Activated T-helper 2 cell treated with anti-CD3 and anti-CD28 coated beads, Interferon-gamma antibody, Interleukin-2, Interleukin-4, amounts not matched to agents 10 μg/mL and 5 μg/mL and 100 μg/mL, durations not matched to agents 14 hours and 24 hours and 36 hours (primary cell): ENCODE measurements around the gene DENND1B. TPM values are rescaled to one million over a fixed set of nuclear protein-coding genes. Genes with fewer than 3 reads are reported as not detected.

Experiments used
- DNase-seq: peaks from one replicate; pipeline ENCODE4 v3.0.0; 2021; ENCODE audit warnings: low spot score
- H3K27ac Mint-ChIP-seq: one replicate; pipeline ENCODE4 v1.8.0; 2021; ENCODE audit warnings: mixed read lengths
- H3K27me3 Mint-ChIP-seq: one replicate; pipeline ENCODE4 v1.8.0; 2021; ENCODE audit warnings: low read depth, mixed read lengths
- H3K36me3 Mint-ChIP-seq: one replicate; pipeline ENCODE4 v1.8.0; 2021; ENCODE audit warnings: low read depth, mixed read lengths
- H3K4me1 Mint-ChIP-seq: one replicate; pipeline ENCODE4 v1.8.0; 2021; ENCODE audit warnings: low read depth, mixed read lengths
- H3K4me3 Mint-ChIP-seq: one replicate; pipeline ENCODE4 v1.8.0; 2021; ENCODE audit warnings: low read depth, mild to moderate bottlenecking, moderate library complexity, mixed read lengths
- H3K9me3 Mint-ChIP-seq: one replicate; pipeline ENCODE4 v1.8.0; 2021; ENCODE audit warnings: mixed read lengths
- intact Hi-C: fragments of 100-400 bp; cut with micrococcal nuclease; formaldehyde crosslinking; loops from one replicate; pipeline ENCODE4 v1.15.1; 2023
- total RNA-seq: library from RNA; stranded (reverse); gene quantifications from 2 replicates; pipeline ENCODE4 v1.2.3, GENCODE V29; 2022

DENND1B gene
- total RNA-seq, 1 donor from 2014 or later: 18.2 TPM

DNA sequence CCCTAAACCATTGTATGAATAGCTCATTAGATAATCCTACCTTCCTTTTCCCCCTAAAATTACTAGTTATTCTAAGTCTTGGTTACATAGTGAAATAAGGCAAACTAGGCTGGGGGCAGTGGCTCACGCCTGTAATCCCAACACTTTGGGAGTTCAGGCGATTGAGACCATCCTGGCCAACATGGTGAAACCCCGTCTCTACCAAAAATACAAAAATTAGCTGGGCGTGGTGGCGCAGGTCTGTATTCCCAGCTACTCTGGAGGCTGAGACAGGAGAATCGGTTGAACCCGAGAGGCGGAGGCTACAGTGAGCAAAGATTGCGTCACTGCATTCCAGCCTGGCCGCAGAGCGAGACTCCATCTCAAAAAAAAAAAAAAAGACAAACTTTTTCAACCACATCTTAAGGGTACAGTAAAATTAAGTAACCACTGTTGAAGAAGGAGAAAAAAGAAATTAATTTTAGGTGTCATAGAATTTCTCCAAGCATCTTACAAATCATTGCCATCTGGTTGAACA is 108.5 kb downstream of the DENND1B start:
- intact Hi-C loops: no loop called here
- no peaks in the 10 kb centered on the region for H3K27me3 Mint-ChIP-seq
- peaks cover 10% of the 10 kb centered on the region for H3K4me1 Mint-ChIP-seq
- no peak overlapping the region for H3K27ac Mint-ChIP-seq
- no peak for DNase-seq
- no peak overlapping the region for H3K4me3 Mint-ChIP-seq
- H3K36me3 Mint-ChIP-seq: peaks cover 16% of the 10 kb centered on the region
- no peaks in the 10 kb centered on the region for H3K9me3 Mint-ChIP-seq

DNA sequence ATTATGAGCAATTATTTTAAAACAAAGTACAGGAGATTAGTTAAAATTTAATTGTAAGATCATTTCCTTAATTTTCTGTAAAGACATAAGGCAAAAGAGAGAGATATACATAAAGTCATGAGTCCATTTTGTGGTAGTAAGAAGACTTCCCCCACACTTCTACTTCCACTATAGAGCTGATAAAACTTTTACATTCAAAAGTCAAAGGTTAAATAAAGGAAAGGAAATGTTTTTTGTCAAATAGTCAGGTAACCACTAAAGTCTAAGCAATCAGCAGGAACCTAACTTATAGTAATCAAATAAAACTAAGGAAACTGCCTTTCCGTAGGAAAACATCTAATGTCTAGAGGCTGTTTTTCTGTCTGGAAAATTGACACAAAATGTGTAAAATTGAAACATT is 110.9 kb downstream of the DENND1B start:
- Mint-ChIP-seq H3K27ac (no peak overlapping the region), H3K36me3 (peaks cover 10% of the 10 kb centered on the region), H3K27me3 (no peaks in the 10 kb centered on the region), H3K4me1 (peaks cover 16% of the 10 kb centered on the region), H3K4me3 (no peak overlapping the region), H3K9me3 (no peaks in the 10 kb centered on the region)
- no peak for DNase-seq
- intact Hi-C loops: loop anchor here (1.0 kb wide), 1 partner anchor 10 kb away; no protein-coding TSS in a partner anchor

DNA sequence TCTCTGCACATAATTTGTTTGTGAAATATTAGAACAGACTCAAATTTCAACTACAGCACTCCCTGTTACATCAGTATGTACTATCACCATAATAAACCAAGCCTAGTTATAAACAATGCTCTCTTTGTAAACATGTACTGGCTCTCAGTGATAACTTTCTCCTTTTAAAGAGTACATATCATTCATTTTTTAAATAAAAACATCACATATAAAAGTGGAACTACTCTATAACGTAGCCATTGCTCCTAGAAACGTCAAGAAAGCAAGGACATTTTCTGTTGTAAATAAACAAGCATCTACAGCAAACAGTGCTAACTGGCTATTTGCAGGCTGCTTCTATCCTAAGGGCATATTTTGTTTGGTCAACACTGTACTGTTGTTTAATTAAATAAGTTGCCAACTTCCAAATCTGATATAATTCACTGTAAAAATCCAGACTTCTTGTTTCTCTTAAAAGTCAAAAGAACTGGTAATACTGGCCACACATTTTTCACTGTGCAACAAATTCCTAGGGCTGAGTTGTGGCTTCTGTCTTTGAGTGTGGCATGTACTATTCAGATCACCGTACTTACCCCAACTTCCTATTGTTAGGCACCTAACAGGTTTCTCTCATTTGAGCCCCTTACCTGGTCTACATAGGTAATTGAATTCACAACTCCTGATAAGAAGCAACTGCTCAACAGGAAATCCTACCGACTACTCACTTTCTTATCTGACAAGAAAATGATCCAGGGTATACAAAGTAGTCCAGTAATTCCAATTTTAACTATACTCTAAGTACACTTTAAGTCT is 111.9 kb downstream of the DENND1B start:
- Mint-ChIP-seq H3K36me3 (peaks cover 10% of the 10 kb centered on the region), H3K27ac (peak overlapping the region; percentile 52), H3K4me1 (peaks cover 18% of the 10 kb centered on the region), H3K4me3 (no peak overlapping the region), H3K27me3 (no peaks in the 10 kb centered on the region), H3K9me3 (no peaks in the 10 kb centered on the region)
- intact Hi-C loops: no loop called here
- DNase-seq: no peak

DNA sequence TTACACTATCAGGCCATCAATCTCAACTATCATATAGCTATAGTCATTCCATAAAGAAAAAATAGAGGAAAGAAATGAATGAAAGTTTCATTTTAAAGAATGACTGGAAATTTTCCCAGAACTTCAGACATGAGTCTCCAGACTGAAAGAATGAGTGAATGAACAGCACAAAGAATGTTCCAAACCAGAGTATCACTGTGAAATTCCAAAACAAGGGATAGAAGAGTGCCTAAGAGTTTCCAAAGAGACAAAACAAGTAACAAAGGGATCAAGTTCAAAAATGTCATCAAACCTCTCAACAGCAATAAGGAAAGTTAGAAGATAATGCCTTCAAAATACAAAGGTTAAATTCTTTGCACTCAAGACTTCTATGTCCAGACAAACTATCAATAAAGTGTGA is 114.9 kb downstream of the DENND1B start:
- peaks cover 21% of the 10 kb centered on the region for H3K4me1 Mint-ChIP-seq
- no peak overlapping the region for H3K4me3 Mint-ChIP-seq
- no peaks in the 10 kb centered on the region for H3K9me3 Mint-ChIP-seq
- no peaks in the 10 kb centered on the region for H3K27me3 Mint-ChIP-seq
- peaks cover 31% of the 10 kb centered on the region for H3K36me3 Mint-ChIP-seq
- no peak overlapping the region for H3K27ac Mint-ChIP-seq
- DNase-seq: no peak
- intact Hi-C loops: no loop called here

- H3K27me3 Mint-ChIP-seq: no peaks in the 10 kb centered on the region
- no peak overlapping the region for H3K4me3 Mint-ChIP-seq
- peaks cover 16% of the 10 kb centered on the region for H3K4me1 Mint-ChIP-seq
- H3K9me3 Mint-ChIP-seq: no peaks in the 10 kb centered on the region
- no peak overlapping the region for H3K27ac Mint-ChIP-seq
- no peak for DNase-seq
- H3K36me3 Mint-ChIP-seq: peaks cover 26% of the 10 kb centered on the region
- intact Hi-C loops: no loop called here
Measured at GRCh38 chr1:197659171-197659570, 116.1 kb downstream of the DENND1B start.

GRCh38 chr1:197649188-197649587 is 126.1 kb downstream of the DENND1B start:
- no peak overlapping the region for H3K4me3 Mint-ChIP-seq
- H3K4me1 Mint-ChIP-seq: peaks cover 4% of the 10 kb centered on the region
- no peaks in the 10 kb centered on the region for H3K9me3 Mint-ChIP-seq
- peaks cover 28% of the 10 kb centered on the region for H3K36me3 Mint-ChIP-seq
- no peak for DNase-seq
- no peak overlapping the region for H3K27ac Mint-ChIP-seq
- H3K27me3 Mint-ChIP-seq: no peaks in the 10 kb centered on the region
- intact Hi-C loops: no loop called here

DNA sequence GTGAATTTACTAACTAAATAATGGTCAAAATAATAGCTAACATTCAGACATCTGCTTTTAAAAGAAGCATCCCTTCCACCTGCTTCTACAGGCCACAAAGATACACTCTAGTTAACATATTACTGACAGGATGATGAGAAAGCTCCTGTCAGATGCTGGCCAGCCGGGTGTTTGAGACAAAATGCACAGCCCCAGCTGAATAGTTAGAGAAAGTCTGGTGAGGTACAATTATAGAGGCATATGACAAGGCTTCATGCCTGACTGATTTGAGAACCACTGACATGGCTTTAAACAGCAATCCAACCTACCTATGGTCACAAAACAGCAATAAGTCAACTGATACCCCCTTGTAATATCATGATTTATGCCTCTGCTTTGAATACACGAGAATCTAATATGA is 137.0 kb downstream of the DENND1B start:
- H3K4me3 Mint-ChIP-seq: no peak overlapping the region
- no peak for DNase-seq
- H3K9me3 Mint-ChIP-seq: peaks cover 7% of the 10 kb centered on the region
- H3K4me1 Mint-ChIP-seq: no peaks in the 10 kb centered on the region
- H3K36me3 Mint-ChIP-seq: peaks cover 55% of the 10 kb centered on the region
- intact Hi-C loops: no loop called here
- no peaks in the 10 kb centered on the region for H3K27me3 Mint-ChIP-seq
- H3K27ac Mint-ChIP-seq: no peak overlapping the region

GRCh38 chr1:197637406-197637805 is 137.9 kb downstream of the DENND1B start:
- peaks cover 62% of the 10 kb centered on the region for H3K36me3 Mint-ChIP-seq
- no peaks in the 10 kb centered on the region for H3K4me1 Mint-ChIP-seq
- no peaks in the 10 kb centered on the region for H3K27me3 Mint-ChIP-seq
- no peak overlapping the region for H3K27ac Mint-ChIP-seq
- intact Hi-C loops: no loop called here
- peaks cover 14% of the 10 kb centered on the region for H3K9me3 Mint-ChIP-seq
- no peak overlapping the region for H3K4me3 Mint-ChIP-seq
- DNase-seq: no peak

DNA sequence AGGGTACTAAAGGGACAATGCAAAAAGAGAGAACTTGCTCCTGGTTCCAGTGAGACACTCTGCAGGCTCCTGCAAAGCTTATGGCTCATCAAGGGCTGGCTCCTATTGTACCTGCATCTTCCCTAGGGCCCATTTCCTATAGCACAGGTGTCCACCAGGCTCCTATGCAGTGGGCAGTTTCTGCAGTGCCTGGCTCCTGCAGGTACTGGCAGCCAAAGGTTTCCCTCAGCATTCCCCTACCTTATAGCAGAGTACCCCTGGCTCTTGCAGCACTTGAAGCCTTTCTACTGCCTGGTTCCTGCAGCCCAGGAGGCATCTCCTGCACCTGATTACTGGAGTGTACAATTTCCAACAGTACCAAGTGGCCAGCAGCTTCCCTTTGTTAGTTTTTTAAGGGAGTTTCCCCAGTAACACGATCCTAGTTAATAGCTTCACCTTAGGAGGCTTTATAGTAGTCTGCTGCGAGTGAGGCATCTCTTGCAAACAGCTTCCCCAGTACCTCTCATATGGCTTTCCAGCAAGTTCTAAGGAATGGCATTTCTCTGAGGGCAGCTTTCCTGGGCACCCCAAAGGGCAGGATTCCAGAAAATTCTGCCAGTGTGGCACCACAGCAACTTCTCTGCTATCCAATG is 141.7 kb downstream of the DENND1B start:
- intact Hi-C loops: no loop called here
- Mint-ChIP-seq H3K4me1 (no peaks in the 10 kb centered on the region), H3K27ac (no peak overlapping the region), H3K27me3 (no peaks in the 10 kb centered on the region), H3K9me3 (peaks cover 26% of the 10 kb centered on the region), H3K36me3 (peaks cover 71% of the 10 kb centered on the region), H3K4me3 (no peak overlapping the region)
- no peak for DNase-seq

DNA sequence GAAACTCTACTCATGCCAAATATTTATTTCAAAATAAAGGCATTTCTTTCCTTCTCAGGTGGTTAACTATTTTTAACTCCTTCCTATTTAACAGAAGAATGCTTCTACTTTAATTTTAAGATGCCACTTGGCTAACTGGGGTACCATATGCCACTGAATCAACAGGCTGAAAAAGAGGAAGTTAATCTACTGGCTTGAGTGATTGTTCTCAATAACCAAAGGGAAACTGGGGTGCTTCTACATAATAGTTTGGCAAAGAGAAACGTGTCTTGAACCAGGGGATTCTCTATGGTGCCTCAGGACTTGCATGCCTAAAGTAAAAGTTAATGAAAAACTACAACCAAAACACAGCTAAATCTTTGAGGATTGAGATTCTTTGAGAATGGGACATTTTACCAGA is 142.6 kb downstream of the DENND1B start:
- Mint-ChIP-seq H3K27ac (no peak overlapping the region), H3K36me3 (peaks cover 74% of the 10 kb centered on the region), H3K9me3 (peaks cover 26% of the 10 kb centered on the region), H3K27me3 (no peaks in the 10 kb centered on the region), H3K4me3 (no peak overlapping the region), H3K4me1 (no peaks in the 10 kb centered on the region)
- DNase-seq: no peak
- intact Hi-C loops: no loop called here

GRCh38 chr1:197632005-197632404 is 143.3 kb downstream of the DENND1B start:
- H3K27me3 Mint-ChIP-seq: no peaks in the 10 kb centered on the region
- intact Hi-C loops: no loop called here
- no peaks in the 10 kb centered on the region for H3K4me1 Mint-ChIP-seq
- H3K27ac Mint-ChIP-seq: no peak overlapping the region
- no peak for DNase-seq
- no peak overlapping the region for H3K4me3 Mint-ChIP-seq
- H3K36me3 Mint-ChIP-seq: peaks cover 72% of the 10 kb centered on the region
- peaks cover 26% of the 10 kb centered on the region for H3K9me3 Mint-ChIP-seq

GRCh38 chr1:197622371-197622770 is 152.9 kb downstream of the DENND1B start:
- Mint-ChIP-seq H3K4me3 (no peak overlapping the region), H3K36me3 (peaks cover 28% of the 10 kb centered on the region), H3K27ac (no peak overlapping the region), H3K9me3 (no peaks in the 10 kb centered on the region), H3K27me3 (no peaks in the 10 kb centered on the region), H3K4me1 (peaks cover 6% of the 10 kb centered on the region)
- intact Hi-C loops: no loop called here
- no peak for DNase-seq

DNA sequence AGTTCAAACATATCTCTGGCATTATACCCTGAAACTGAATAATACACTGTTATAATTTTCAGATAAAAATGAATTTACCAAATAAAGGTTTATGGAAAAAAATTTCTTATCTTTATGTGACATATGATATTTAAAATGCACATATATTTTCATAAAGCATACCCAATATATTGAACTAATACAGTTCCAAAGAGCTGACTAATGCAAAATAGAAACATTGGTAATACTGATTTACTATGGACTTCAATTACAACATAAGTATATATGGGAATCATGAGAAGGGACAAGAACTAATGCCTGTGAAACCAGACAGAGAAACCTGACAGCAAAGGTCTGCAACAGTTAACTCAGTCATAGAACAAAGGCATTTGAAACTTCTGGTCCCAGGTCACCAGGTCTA is 153.5 kb downstream of the DENND1B start:
- no peak for DNase-seq
- intact Hi-C loops: no loop called here
- Mint-ChIP-seq H3K4me3 (no peak overlapping the region), H3K4me1 (peaks cover 6% of the 10 kb centered on the region), H3K9me3 (no peaks in the 10 kb centered on the region), H3K27me3 (no peaks in the 10 kb centered on the region), H3K36me3 (peaks cover 28% of the 10 kb centered on the region), H3K27ac (no peak overlapping the region)
